HFF-Myc (cell line): ENCODE results near the gene BRPF1.

Experiments
- DNase-seq: peaks from one replicate; pipeline ENCODE4 v3.0.0-alpha.2; 2011; ENCODE audit warnings: low read depth; ENCODE audit errors: extremely low read depth
- H3K4me3 ChIP-seq: replicated peaks from 2 replicates; pipeline ENCODE4 v1.5.1; 2011; ENCODE audit warnings: low read depth, mild to moderate bottlenecking, control low read depth, low read length
- CTCF ChIP-seq: IDR thresholded peaks from 2 replicates; pipeline ENCODE4 v1.5.1; 2012; ENCODE audit warnings: mild to moderate bottlenecking, low read depth, low read length, control low read depth; ENCODE audit errors: missing control alignments

The BRPF1 gene

DNA sequence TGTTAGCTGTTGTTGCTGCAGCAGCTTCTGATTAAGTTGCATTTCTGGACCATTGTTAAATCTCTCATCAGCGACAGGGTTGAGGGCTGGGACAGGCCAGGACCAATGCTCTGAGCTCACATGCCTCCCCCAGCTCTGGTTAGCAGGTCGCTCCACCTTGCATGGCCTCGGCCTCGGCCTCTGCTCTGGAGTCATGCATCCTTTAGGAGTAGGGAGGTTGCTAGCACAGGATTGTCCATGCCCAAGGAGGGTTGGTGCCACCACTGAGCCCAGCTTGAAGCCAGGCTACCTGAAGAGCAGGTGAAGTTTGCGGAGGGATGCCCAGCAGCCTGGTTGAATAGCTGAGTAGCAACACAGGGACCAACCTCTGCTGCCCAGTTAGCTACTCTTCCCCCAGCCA lies 39.1 kb upstream of the BRPF1 start:
- no peak overlapping the region for H3K4me3 ChIP-seq
- no peak for DNase-seq
- no peak for TF ChIP-seq CTCF

GRCh38 chr3:9695345-9695744 lies 36.2 kb upstream of the BRPF1 start:
- TF ChIP-seq CTCF: no peak
- DNase-seq: no peak
- H3K4me3 ChIP-seq: no peak overlapping the region

- DNase-seq: no peak
- TF ChIP-seq CTCF: no peak
- no peak overlapping the region for H3K4me3 ChIP-seq
Measured at GRCh38 chr3:9695746-9696145, 35.8 kb upstream of the BRPF1 start.

DNA sequence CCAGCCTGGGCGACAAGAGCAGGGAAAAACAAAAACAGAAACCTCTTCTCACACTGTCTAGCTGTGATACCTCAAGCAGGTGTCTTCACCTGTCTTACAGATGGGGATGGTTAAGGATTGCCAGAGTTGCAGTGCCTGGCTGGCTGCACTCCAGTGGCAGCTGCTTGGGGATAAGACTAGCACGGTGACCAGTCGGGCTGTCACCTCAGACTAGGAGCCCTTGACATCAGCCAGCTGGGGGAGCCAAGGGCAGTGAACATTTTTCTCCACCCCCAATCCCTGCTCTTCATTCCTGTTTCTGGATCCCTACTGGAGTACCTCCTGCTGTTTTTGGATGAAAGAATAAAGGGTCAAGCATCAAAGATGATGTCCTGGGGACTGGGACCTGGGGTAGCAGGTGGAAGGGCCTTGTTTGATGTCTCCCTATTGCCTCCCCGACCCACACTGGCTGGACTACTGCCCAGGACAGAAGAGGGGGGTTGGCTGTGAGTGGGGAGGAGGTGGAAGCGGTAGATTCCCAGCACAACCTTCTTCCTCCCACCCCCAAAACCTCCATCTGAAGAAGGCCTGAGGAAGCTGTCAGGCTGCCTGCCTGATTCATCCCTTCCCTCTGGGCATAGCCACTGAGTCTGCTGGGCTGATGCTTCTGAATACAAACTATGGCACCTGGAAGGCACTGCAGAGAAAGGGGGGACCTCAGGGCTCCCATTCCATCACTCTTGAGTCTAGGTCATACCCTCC lies 34.9 kb upstream of the BRPF1 start:
- no peak for TF ChIP-seq CTCF
- H3K4me3 ChIP-seq: no peak overlapping the region
- DNase-seq: no peak

DNA sequence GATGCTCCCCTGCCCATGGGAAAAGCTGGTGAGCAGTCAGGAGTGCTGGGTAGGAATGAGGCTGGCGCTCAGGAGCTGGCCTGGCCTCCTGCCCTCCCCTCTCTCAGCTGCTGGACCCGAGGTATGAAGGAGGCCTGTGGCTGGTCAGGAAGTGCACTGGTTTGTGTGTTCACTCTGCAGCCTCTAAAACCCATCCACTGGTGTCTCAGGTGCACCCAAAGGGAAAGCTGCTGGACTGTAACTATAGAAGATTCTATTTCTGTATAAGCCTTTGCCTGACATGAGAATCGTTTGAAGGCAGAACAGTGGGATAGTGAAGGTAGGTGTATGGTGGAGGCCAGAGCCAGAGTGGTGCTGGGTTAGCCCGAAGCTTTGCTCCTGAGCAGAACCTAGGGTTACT lies 33.6 kb upstream of the BRPF1 start:
- no peak for DNase-seq
- no peak for TF ChIP-seq CTCF

GRCh38 chr3:9698293-9698692 lies 33.2 kb upstream of the BRPF1 start:
- TF ChIP-seq CTCF: no peak
- no peak for DNase-seq

More for the DNA sequence above, 33.6 kb upstream of the BRPF1 start:
- H3K4me3 ChIP-seq: no peak overlapping the region

GRCh38 chr3:9700536-9700935 lies 31.0 kb upstream of the BRPF1 start:
- no peak for TF ChIP-seq CTCF
- H3K4me3 ChIP-seq: no peak overlapping the region
- no peak for DNase-seq

More at GRCh38 chr3:9698293-9698692, 33.2 kb upstream of the BRPF1 start:
- no peak overlapping the region for H3K4me3 ChIP-seq
